Left ventricle myocardium inferior (tissue), 1 donor: ENCODE results near the gene VPREB3. TPM values are rescaled to one million over a fixed set of nuclear protein-coding genes. Genes with fewer than 3 reads are reported as not detected.

Experiments used
- DNase-seq: peaks from one replicate; pipeline ENCODE4 v3.0.0-alpha.2; 2020
- H3K27ac ChIP-seq: fragments of 200-600 bp; replicated peaks from 2 replicates; pipeline ENCODE4 v1.8.0; 2021
- H3K27me3 ChIP-seq: fragments of 200-600 bp; 2 replicates; pipeline ENCODE4 v1.8.0; 2021; ENCODE audit warnings: low read depth
- H3K36me3 ChIP-seq: fragments of 200-600 bp; 2 replicates; pipeline ENCODE4 v1.8.0; 2021
- H3K4me1 ChIP-seq: fragments of 200-600 bp; 2 replicates; pipeline ENCODE4 v1.8.0; 2021
- H3K4me3 ChIP-seq: fragments of 200-600 bp; 2 replicates; pipeline ENCODE4 v1.8.0; 2021; ENCODE audit warnings: mild to moderate bottlenecking, moderate library complexity
- H3K9me3 ChIP-seq: fragments of 200-600 bp; replicated peaks from 2 replicates; pipeline ENCODE4 v1.8.0; 2021
- CTCF ChIP-seq: fragments of 200-600 bp; IDR thresholded peaks from 2 replicates; pipeline ENCODE4 v1.8.0; 2021; ENCODE audit warnings: antibody characterized with exemption, mild to moderate bottlenecking, borderline replicate concordance
- intact Hi-C: fragments of 100-400 bp; cut with micrococcal nuclease; formaldehyde crosslinking; loops from one replicate; pipeline ENCODE4 v1.11.0; 2022
- total RNA-seq: library from RNA; stranded (reverse); fragmentation: NEBNext Ultra II Directional; extraction: Animal tissue kit (Norgen Biotek cat#: 25700); gene quantifications from one replicate; pipeline ENCODE4 v1.2.1, GENCODE V29; 2021
- donor health status: DM: no; HTN: yes; CAD: no; lungs with severe emphysema.

Gene VPREB3
- total RNA-seq, 1 donor from 2014 or later = 0.69 TPM

- H3K27ac ChIP-seq = peak within 1 kb of the TSS; percentile 94
- H3K4me3 ChIP-seq = peak within 1 kb of the TSS; percentile 78
- TF ChIP-seq CTCF = peak; percentile 91
- peaks cover 83% of the 10 kb centered on the region for H3K4me1 ChIP-seq
- H3K9me3 ChIP-seq = no peaks in the 10 kb centered on the region
- intact Hi-C loops = no loop called here
- no peaks in the 10 kb centered on the region for H3K27me3 ChIP-seq
- peak; percentile 87 for DNase-seq
- peaks cover 7% of the 10 kb centered on the region for H3K36me3 ChIP-seq
Observed at GRCh38 chr22:23767673-23768548, 13.7 kb upstream of the VPREB3 start, which contains the start of gene CHCHD10. Gene CHCHD10 (minus strand): TSS chr22:23767972. CDS start chr22:23767874, 98 bp downstream.

- H3K9me3 ChIP-seq = no peaks in the 10 kb centered on the region
- no peak for DNase-seq
- intact Hi-C loops = no loop called here
- no peak for TF ChIP-seq CTCF
- H3K4me3 ChIP-seq = peak overlapping the region; percentile 78
- H3K4me1 ChIP-seq = peaks cover 83% of the 10 kb centered on the region
- H3K27me3 ChIP-seq = no peaks in the 10 kb centered on the region
- H3K36me3 ChIP-seq = peaks cover 7% of the 10 kb centered on the region
- H3K27ac ChIP-seq = peak overlapping the region; percentile 94
Observed at GRCh38 chr22:23767303-23767672, 13.1 kb upstream of the VPREB3 start.

GRCh38 chr22:23764899-23765881 is 11.0 kb upstream of the VPREB3 start:
- Histone ChIP-seq H3K27me3 (no peaks in the 10 kb centered on the region), H3K4me1 (peaks cover 69% of the 10 kb centered on the region), H3K9me3 (no peaks in the 10 kb centered on the region), H3K4me3 (peak overlapping the region; percentile 78), H3K36me3 (peaks cover 7% of the 10 kb centered on the region), H3K27ac (peak overlapping the region; percentile 94)
- DNase-seq = no peak
- no peak for TF ChIP-seq CTCF
- intact Hi-C loops = no loop called here

- H3K4me3 ChIP-seq = peak overlapping the region; percentile 78
- H3K27ac ChIP-seq = peak overlapping the region; percentile 94
- no peak for TF ChIP-seq CTCF
- peaks cover 7% of the 10 kb centered on the region for H3K36me3 ChIP-seq
- H3K9me3 ChIP-seq = no peaks in the 10 kb centered on the region
- intact Hi-C loops = no loop called here
- peaks cover 63% of the 10 kb centered on the region for H3K4me1 ChIP-seq
- H3K27me3 ChIP-seq = no peaks in the 10 kb centered on the region
- no peak for DNase-seq
Observed at GRCh38 chr22:23763954-23764353, 9.7 kb upstream of the VPREB3 start.

GRCh38 chr22:23763579-23763945 is 9.3 kb upstream of the VPREB3 start:
- Histone ChIP-seq H3K9me3 (no peaks in the 10 kb centered on the region), H3K4me1 (peaks cover 59% of the 10 kb centered on the region), H3K27me3 (no peaks in the 10 kb centered on the region), H3K27ac (peak overlapping the region; percentile 94), H3K4me3 (peak overlapping the region; percentile 78), H3K36me3 (peaks cover 7% of the 10 kb centered on the region)
- no peak for DNase-seq
- intact Hi-C loops = no loop called here
- TF ChIP-seq CTCF = no peak
